Thyroid gland (tissue), 4 donors: ENCODE data around the gene KRT23.

ENCODE experiments used
- CTCF ChIP-seq, 6 experiments: fragments of 200-600 bp in 3 of 6; fragments of 450-650 bp in 3 of 6; sonication (generic) in 3 of 6; IDR thresholded peaks; one replicate each; pipeline ENCODE4 v1.5.1; 2016 to 2019; ENCODE audit warnings: antibody characterized with exemption in 6 of 6, mild to moderate bottlenecking in 2 of 6, inconsistent platforms in 1 of 6, moderate library complexity in 1 of 6
- POLR2A ChIP-seq, 2 donors: fragments of 450-650 bp; IDR thresholded peaks; one replicate each; pipeline ENCODE4 v1.6.1; 2017; ENCODE audit warnings: antibody characterized with exemption in 2 of 2, mild to moderate bottlenecking in 2 of 2, moderate library complexity in 1 of 2

GRCh38 chr17:40974366-40974765 is 36.9 kb upstream of the KRT23 start:
- TF ChIP-seq CTCF (IDR thresholded peaks at IDR 0.05) = no peak
- no peak for TF ChIP-seq POLR2A (IDR thresholded peaks at IDR 0.05)
